HCT116 (cell line): ENCODE measurements around the gene PSMB7. TPM values are rescaled to one million over a fixed set of nuclear protein-coding genes. Genes with fewer than 3 reads are reported as not detected.

Experiments used
- ATAC-seq: fragments of 200-7000 bp; cut with Tn5 transposase; 2 replicates; pipeline ENCODE4 v1.9.1; 2020; ENCODE audit warnings: mild to moderate bottlenecking, moderate library complexity
- BruUV-seq: library from RNA; stranded (reverse); fragments of 400-500 nt; replicated peaks from 2 replicates; lab custom pipeline; 2021; lab: Mats Ljungman, UMichigan
- CTCF ChIA-PET: fragments of 300-600 bp; sonication (Branson Sonifier 250); formaldehyde crosslinking; loops from one replicate; lab custom pipeline; 2021; ENCODE audit warnings: antibody characterized with exemption; lab: Charles Lee
- POLR2A ChIA-PET: fragments of 300-600, 350-600 bp; sonication (Branson Sonifier 250); formaldehyde crosslinking; loops from one replicate; lab custom pipeline; 2021; ENCODE audit warnings: antibody characterized with exemption; lab: Charles Lee
- RAD21 ChIA-PET, 2 experiments: fragments of 300-600 bp; sonication (Branson Sonifier 250); formaldehyde crosslinking; loops; one replicate each; lab custom pipeline; 2023; ENCODE audit warnings: low total read pairs in 2 of 2; ENCODE audit not compliant: uncharacterized antibody in 2 of 2, unreplicated experiment in 2 of 2, low non-redundant PET in 1 of 2; lab: Charles Lee
- DNase-seq: peaks from one replicate; pipeline ENCODE4 v3.0.0-alpha.2; 2010; ENCODE audit warnings: low read depth, low spot score
- H2AFZ ChIP-seq: fragments of 200-600 bp; shearing (Covaris generic), sonication (generic); 2 replicates; pipeline ENCODE4 v1.6.1; 2017; ENCODE audit warnings: low read depth, mixed run types, mixed read lengths, antibody characterized with exemption, low read length; ENCODE audit not compliant: poor library complexity, severe bottlenecking
- H3K27ac ChIP-seq: 2 replicates; pipeline ENCODE4 v1.5.1; 2012; ENCODE audit warnings: low read depth, low read length
- H3K27me3 ChIP-seq: fragments of 200-600 bp; sonication (generic); 2 replicates; pipeline ENCODE4 v1.6.1; 2016; ENCODE audit warnings: mixed run types, low read length, mixed read lengths; ENCODE audit not compliant: insufficient read depth
- H3K36me3 ChIP-seq, 2 experiments: fragments of 200-500 bp in 1 of 2; fragments of 200-600 bp in 1 of 2; sonication (Bioruptor generic) in 1 of 2; sonication (generic) in 1 of 2; 2 replicates each; pipeline versions ENCODE4 v1.5.1 to v1.6.1; 2014 to 2016; ENCODE audit warnings: low read length in 2 of 2, inconsistent platforms in 1 of 2, mixed read lengths in 1 of 2, mixed run types in 1 of 2; ENCODE audit not compliant: insufficient read depth in 2 of 2, control insufficient read depth in 1 of 2
- H3K4me1 ChIP-seq, 2 experiments: fragments of 200-600 bp in 1 of 2; sonication (generic) in 1 of 2; 2 replicates each; pipeline versions ENCODE4 v1.5.1 to v1.6.1; 2012 to 2017; ENCODE audit warnings: low read length in 2 of 2, inconsistent platforms in 1 of 2, mild to moderate bottlenecking in 1 of 2, mixed read lengths in 1 of 2, mixed run types in 1 of 2, moderate library complexity in 1 of 2; ENCODE audit not compliant: insufficient read depth in 2 of 2, control insufficient read depth in 1 of 2
- H3K4me2 ChIP-seq: fragments of 200-600 bp; sonication (generic); 2 replicates; pipeline ENCODE4 v1.6.1; 2017; ENCODE audit warnings: mixed run types, low read length, mixed read lengths
- H3K4me3 ChIP-seq, 2 experiments: fragments of 200-600 bp in 1 of 2; sonication (generic) in 1 of 2; replicated peaks in 1 of 2; 2 replicates each; pipeline ENCODE4 v1.5.1; 2011 to 2016; ENCODE audit warnings: low read length in 2 of 2, control low read depth in 1 of 2, low read depth in 1 of 2, mild to moderate bottlenecking in 1 of 2, mixed read lengths in 1 of 2, mixed run types in 1 of 2
- H3K79me2 ChIP-seq: fragments of 200-600 bp; sonication (generic); 2 replicates; pipeline ENCODE4 v1.6.1; 2017; ENCODE audit warnings: mild to moderate bottlenecking, mixed run types, low read length, moderate library complexity, mixed read lengths; ENCODE audit not compliant: insufficient read depth
- H3K9ac ChIP-seq: fragments of 200-600 bp; sonication (generic); 2 replicates; pipeline ENCODE4 v1.6.1; 2016; ENCODE audit warnings: low read length, mixed read lengths
- H3K9me2 ChIP-seq: fragments of 200-600 bp; sonication (generic), shearing (Covaris generic); 2 replicates; pipeline ENCODE4 v1.6.1; 2017; ENCODE audit warnings: mixed run types, mild to moderate bottlenecking, moderate library complexity; ENCODE audit not compliant: insufficient read depth
- H3K9me3 ChIP-seq, 2 experiments: fragments of 200-500 bp in 1 of 2; fragments of 200-600 bp in 1 of 2; sonication (Bioruptor generic) in 1 of 2; sonication (generic) in 1 of 2; 2 replicates each; pipeline ENCODE4 v1.6.1; 2014 to 2017; ENCODE audit warnings: low read length in 2 of 2, mixed read lengths in 2 of 2, inconsistent platforms in 1 of 2, low read depth in 1 of 2, mild to moderate bottlenecking in 1 of 2, mixed run types in 1 of 2, moderate library complexity in 1 of 2; ENCODE audit not compliant: control insufficient read depth in 1 of 2, insufficient read depth in 1 of 2
- H4K20me1 ChIP-seq: fragments of 200-600 bp; sonication (generic), shearing (Covaris generic); 2 replicates; pipeline ENCODE4 v1.6.1; 2017; ENCODE audit warnings: mixed run types, mild to moderate bottlenecking, moderate library complexity; ENCODE audit not compliant: insufficient read depth
- CEBPB ChIP-seq: IDR thresholded peaks from 2 replicates; pipeline ENCODE4 v1.6.1; 2012; ENCODE audit warnings: low read depth
- ELF1 ChIP-seq: IDR thresholded peaks from 2 replicates; pipeline ENCODE4 v1.6.1; 2012; ENCODE audit warnings: low read depth, borderline replicate concordance
- EZH2phosphoT487 ChIP-seq: fragments of 200-600 bp; IDR thresholded peaks from 2 replicates; pipeline ENCODE4 v1.6.1; 2018; ENCODE audit warnings: antibody characterized with exemption, borderline replicate concordance
- JUND ChIP-seq: IDR thresholded peaks from 2 replicates; pipeline ENCODE4 v1.6.1; 2012
- POLR2A ChIP-seq: IDR thresholded peaks from 2 replicates; pipeline ENCODE4 v1.7.0; 2011; ENCODE audit warnings: borderline replicate concordance; ENCODE audit not compliant: insufficient read depth, insufficient read length; ENCODE audit errors: extremely low read depth
- RAD21 ChIP-seq: IDR thresholded peaks from 2 replicates; pipeline ENCODE4 v1.6.1; 2012; ENCODE audit warnings: low read depth, mild to moderate bottlenecking
- REST ChIP-seq: IDR thresholded peaks from 2 replicates; pipeline ENCODE4 v1.6.1; 2012; ENCODE audit warnings: low read depth
- SRF ChIP-seq: IDR thresholded peaks from 2 replicates; pipeline ENCODE4 v1.6.1; 2012; ENCODE audit warnings: low read depth
- TCF7L2 ChIP-seq: IDR thresholded peaks from 2 replicates; pipeline ENCODE4 v1.7.0; 2011; ENCODE audit warnings: borderline replicate concordance, inconsistent platforms; ENCODE audit not compliant: insufficient read depth, insufficient read length; ENCODE audit errors: extremely low read depth
- YY1 ChIP-seq: IDR thresholded peaks from 2 replicates; pipeline ENCODE4 v1.6.1; 2011; ENCODE audit warnings: low read length, low read depth, moderate library complexity, mild to moderate bottlenecking; ENCODE audit not compliant: insufficient replicate concordance; ENCODE audit errors: extremely low read depth
- ZNF274 ChIP-seq: fragments of 200-500 bp; sonication (Bioruptor generic); IDR thresholded peaks from 2 replicates; pipeline ENCODE4 v1.6.1; 2014; ENCODE audit warnings: mild to moderate bottlenecking, low read depth, low read length, inconsistent platforms
- intact Hi-C: fragments of 100-400 bp; cut with micrococcal nuclease; formaldehyde crosslinking; loops from 2 replicates; pipeline ENCODE4 v1.10.0; 2022
- total RNA-seq: library from RNA; stranded (reverse); gene quantifications from one replicate; pipeline ENCODE4 v1.2.1, GENCODE V29; 2021; ENCODE audit not compliant: unreplicated experiment
- TF ChIP-seq, protein P1 (sequence below), 3 experiments: fragments of 200-600 bp in 1 of 3; sonication (generic) in 1 of 3; IDR thresholded peaks in 2 of 3; conservative IDR thresholded peaks in 1 of 3; 2 replicates each; pipeline ENCODE4 v1.5.1; 2012 to 2017; ENCODE audit warnings: low read depth in 2 of 3, low read length in 2 of 3, antibody characterized with exemption in 1 of 3, borderline replicate concordance in 1 of 3, control low read depth in 1 of 3, mild to moderate bottlenecking in 1 of 3, mixed read lengths in 1 of 3, mixed run types in 1 of 3, moderate library complexity in 1 of 3; ENCODE audit not compliant: insufficient read depth in 1 of 3
- TF ChIP-seq, protein P2 (sequence below): IDR thresholded peaks from 2 replicates; pipeline ENCODE4 v1.6.1; 2012

Gene PSMB7
- total RNA-seq, 1 experiment from 2014 or later: 222 TPM

DNA sequence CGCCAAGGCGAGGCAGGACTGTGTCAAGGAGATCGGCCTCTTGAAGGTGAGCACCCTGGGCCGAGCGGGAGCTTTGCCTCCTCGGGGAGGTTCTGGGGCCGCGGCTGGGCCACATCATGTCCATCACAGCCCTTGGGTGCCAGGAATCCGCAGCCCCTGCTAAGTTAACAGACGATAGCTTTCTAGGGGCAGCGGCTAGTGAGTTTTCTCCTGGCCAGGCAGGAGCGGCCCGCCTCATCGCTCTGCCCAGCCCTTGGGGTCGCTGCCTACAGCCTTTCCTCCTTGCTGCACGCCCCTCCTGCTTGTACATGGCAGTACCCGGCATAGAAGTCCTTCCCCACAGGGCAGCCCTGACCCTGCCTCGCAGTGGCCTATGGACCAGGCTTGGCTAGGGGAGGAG is 101.3 kb downstream of the PSMB7 start:
- no peak for ATAC-seq
- TF ChIP-seq REST (no peak), EZH2phosphoT487 (no peak), ELF1 (no peak), SRF (no peak), TCF7L2 (no peak), RAD21 (no peak), YY1 (no peak), POLR2A (no peak), ZNF274 (no peak), CEBPB (no peak), JUND (no peak)
- TF ChIP-seq, protein P1, sequence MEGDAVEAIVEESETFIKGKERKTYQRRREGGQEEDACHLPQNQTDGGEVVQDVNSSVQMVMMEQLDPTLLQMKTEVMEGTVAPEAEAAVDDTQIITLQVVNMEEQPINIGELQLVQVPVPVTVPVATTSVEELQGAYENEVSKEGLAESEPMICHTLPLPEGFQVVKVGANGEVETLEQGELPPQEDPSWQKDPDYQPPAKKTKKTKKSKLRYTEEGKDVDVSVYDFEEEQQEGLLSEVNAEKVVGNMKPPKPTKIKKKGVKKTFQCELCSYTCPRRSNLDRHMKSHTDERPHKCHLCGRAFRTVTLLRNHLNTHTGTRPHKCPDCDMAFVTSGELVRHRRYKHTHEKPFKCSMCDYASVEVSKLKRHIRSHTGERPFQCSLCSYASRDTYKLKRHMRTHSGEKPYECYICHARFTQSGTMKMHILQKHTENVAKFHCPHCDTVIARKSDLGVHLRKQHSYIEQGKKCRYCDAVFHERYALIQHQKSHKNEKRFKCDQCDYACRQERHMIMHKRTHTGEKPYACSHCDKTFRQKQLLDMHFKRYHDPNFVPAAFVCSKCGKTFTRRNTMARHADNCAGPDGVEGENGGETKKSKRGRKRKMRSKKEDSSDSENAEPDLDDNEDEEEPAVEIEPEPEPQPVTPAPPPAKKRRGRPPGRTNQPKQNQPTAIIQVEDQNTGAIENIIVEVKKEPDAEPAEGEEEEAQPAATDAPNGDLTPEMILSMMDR (IDR thresholded peaks at IDR 0.05 in 2 of 3, conservative IDR thresholded peaks at IDR 0.05 in 1 of 3; ENCODE audit: borderline replicate concordance in 1 of 3, insufficient read depth in 1 of 3, low read depth in 2 of 3, low read length in 2 of 3): no peak
- TF ChIP-seq, protein P2, sequence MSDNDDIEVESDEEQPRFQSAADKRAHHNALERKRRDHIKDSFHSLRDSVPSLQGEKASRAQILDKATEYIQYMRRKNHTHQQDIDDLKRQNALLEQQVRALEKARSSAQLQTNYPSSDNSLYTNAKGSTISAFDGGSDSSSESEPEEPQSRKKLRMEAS: no peak
- TF ChIP-seq, all 23 proteins: peak for 0
- no peak for DNase-seq
- Histone ChIP-seq H3K4me1 (peaks cover 16 to 25% of the 10 kb centered on the region in 2 experiments), H3K36me3 (no peaks in the 10 kb centered on the region), H3K4me2 (no peak overlapping the region), H3K27me3 (no peaks in the 10 kb centered on the region), H4K20me1 (no peaks in the 10 kb centered on the region), H2AFZ (no peak overlapping the region), H3K9me3 (no peaks in the 10 kb centered on the region), H3K4me3 (no peak overlapping the region), H3K9me2 (no peaks in the 10 kb centered on the region), H3K79me2 (no peaks in the 10 kb centered on the region; the same call in 1 of the 2 replicates), H3K9ac (no peak overlapping the region), H3K27ac (no peak overlapping the region)
- ChIA-PET RAD21 (no interaction called here), POLR2A (no interaction called here), CTCF (no interaction called here)
- no TSS peak for BruUV-seq
- intact Hi-C loops: loop anchor here (10.0 kb wide), 1 partner anchor 769 kb away; no protein-coding TSS in a partner anchor
